HepG2 (cell line): Measurements from ENCODE around the gene STK24. TPM values are rescaled to one million over a fixed set of nuclear protein-coding genes. Genes with fewer than 3 reads are reported as not detected.

Experiments
- ARHGAP35 ChIP-seq: sonication (generic); formaldehyde crosslinking; IDR thresholded peaks from 2 replicates; pipeline ENCODE4 v1.9.0; 2022; ENCODE audit warnings: mild to moderate bottlenecking, inconsistent platforms, moderate library complexity, missing genetic modification reagents, borderline replicate concordance
- ARID2 ChIP-seq: sonication (generic); formaldehyde crosslinking; IDR thresholded peaks from 2 replicates; pipeline ENCODE4 v1.8.1; 2022; ENCODE audit warnings: mild to moderate bottlenecking, missing genetic modification reagents, borderline replicate concordance
- CREBL2 ChIP-seq: sonication (generic); formaldehyde crosslinking; IDR thresholded peaks from 2 replicates; pipeline ENCODE4 v1.8.1; 2023; ENCODE audit warnings: missing genetic modification reagents, mild to moderate bottlenecking, borderline replicate concordance
- HNRNPH1 ChIP-seq: fragments of 200-400 bp; formaldehyde crosslinking; optimal IDR thresholded peaks from 2 replicates; pipeline ENCODE3; 2017; ENCODE audit warnings: mild to moderate bottlenecking, low read depth, low read length
- JDP2 ChIP-seq: sonication (generic); formaldehyde crosslinking; IDR thresholded peaks from 2 replicates; pipeline ENCODE4 v1.8.1; 2022; ENCODE audit warnings: missing genetic modification reagents, borderline replicate concordance
- SIN3B ChIP-seq: fragments of 150-350 bp; IDR thresholded peaks from 2 replicates; pipeline ENCODE4 v1.6.1; 2014; ENCODE audit warnings: low read length
- ZBTB3 ChIP-seq: sonication (generic); formaldehyde crosslinking; IDR thresholded peaks from 2 replicates; pipeline ENCODE4 v1.4.0; 2020; ENCODE audit warnings: low read depth, mild to moderate bottlenecking, moderate library complexity, missing genetic modification reagents, borderline replicate concordance
- ZMAT3 ChIP-seq: sonication (generic); formaldehyde crosslinking; conservative IDR thresholded peaks from 2 replicates; pipeline ENCODE4 v1.7.0; 2021; ENCODE audit warnings: missing genetic modification reagents
- ZNF232 ChIP-seq: sonication (generic); formaldehyde crosslinking; IDR thresholded peaks from 2 replicates; pipeline ENCODE4 v1.4.0; 2020; ENCODE audit warnings: missing genetic modification reagents, borderline replicate concordance
- ZNF251 ChIP-seq: sonication (generic); formaldehyde crosslinking; IDR thresholded peaks from 2 replicates; pipeline ENCODE4 v1.9.0; 2021; ENCODE audit warnings: mild to moderate bottlenecking, missing genetic modification reagents
- ZNF281 ChIP-seq: sonication (generic); formaldehyde crosslinking; IDR thresholded peaks from 2 replicates; pipeline ENCODE4 v1.4.0; 2020; ENCODE audit warnings: missing genetic modification reagents, borderline replicate concordance
- ZNF333 ChIP-seq: sonication (generic); formaldehyde crosslinking; IDR thresholded peaks from 2 replicates; pipeline ENCODE4 v1.4.0; 2020; ENCODE audit warnings: mild to moderate bottlenecking, missing genetic modification reagents, borderline replicate concordance
- ZNF547 ChIP-seq: sonication (generic); formaldehyde crosslinking; IDR thresholded peaks from 2 replicates; pipeline ENCODE4 v1.5.1; 2020; ENCODE audit warnings: mild to moderate bottlenecking, missing genetic modification reagents
- ZNF615 ChIP-seq: sonication (generic); formaldehyde crosslinking; IDR thresholded peaks from 2 replicates; pipeline ENCODE4 v1.5.0; 2020; ENCODE audit warnings: mild to moderate bottlenecking, missing genetic modification reagents, borderline replicate concordance
- ZNF747 ChIP-seq: sonication (generic); formaldehyde crosslinking; IDR thresholded peaks from 2 replicates; pipeline ENCODE4 v1.8.1; 2023; ENCODE audit warnings: missing genetic modification reagents, mild to moderate bottlenecking, borderline replicate concordance
- polyA plus RNA-seq, 8 experiments: library from polyadenylated mRNA; depleted of rRNA in 3 of 8; stranded (reverse) in 7 of 8; unstranded in 1 of 8; fragments of >200 nt; fragmentation: Illumina TruSeq in 4 of 8; extraction: Trizol in 4 of 8; gene quantifications; 2 replicates each; pipeline versions ENCODE4 v1.2.1 to v1.2.3, GENCODE V29; 2011 to 2016; ENCODE audit warnings: low read depth in 4 of 8, missing spikeins in 1 of 8, mixed read lengths in 1 of 8; ENCODE audit not compliant: insufficient read depth in 1 of 8
- total RNA-seq, 5 experiments: library from RNA; depleted of rRNA; stranded (reverse); fragments of >200 nt; fragmentation: Illumina TruSeq; extraction: Trizol; gene quantifications; 2 replicates each; pipeline ENCODE4 v1.2.3, GENCODE V29; 2016; ENCODE audit warnings: low read depth in 1 of 5
- TF ChIP-seq, protein P1 (sequence below): sonication (generic); formaldehyde crosslinking; IDR thresholded peaks from 2 replicates; pipeline ENCODE4 v1.4.0; 2020; ENCODE audit warnings: missing genetic modification reagents
- TF ChIP-seq, protein P2 (sequence below): sonication (generic); formaldehyde crosslinking; IDR thresholded peaks from 2 replicates; pipeline ENCODE4 v1.4.0; 2020; ENCODE audit warnings: mild to moderate bottlenecking, missing genetic modification reagents, borderline replicate concordance

The STK24 gene
- total and polyA plus RNA-seq, 2 of the 13 experiments (the other 11 are each of a cell fraction or from before 2014, with no cell fraction given): 51.3 to 73.0 TPM

DNA sequence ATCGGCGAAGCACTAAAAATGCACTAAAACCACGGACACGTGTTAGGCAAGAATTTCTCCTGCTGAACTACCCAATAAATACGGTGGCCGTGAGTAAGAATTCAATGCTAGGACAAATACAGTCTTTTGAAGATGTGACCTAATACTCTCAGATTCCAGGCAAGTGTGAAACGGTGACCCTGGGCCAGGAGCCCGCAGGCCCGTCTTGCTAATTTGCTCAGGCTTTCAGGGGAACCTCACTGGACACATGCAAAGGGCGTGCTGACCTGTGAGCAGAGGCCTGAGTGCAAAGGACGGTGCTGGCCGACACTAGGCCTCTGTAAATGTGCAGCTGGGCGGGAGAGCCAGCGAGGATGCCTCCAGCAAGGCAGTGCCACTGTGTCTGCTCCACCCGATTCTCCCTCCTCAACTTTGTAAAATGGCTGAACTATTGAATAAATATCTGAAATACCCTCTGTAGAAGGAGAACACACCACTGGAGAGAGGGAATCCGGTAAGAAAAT lies 70.1 kb downstream of the STK24 start (continued):
- TF ChIP-seq ZNF281 (CRISPR knock-in tag) (peak; percentile 84), ZNF615 (CRISPR knock-in tag) (no peak), SIN3B (0 out of 2 replicates have a peak, but pooled peaks have one; percentile 22), ZNF333 (CRISPR knock-in tag) (no peak), ZNF747 (peak; percentile 90; the same call in 1 of the 2 replicates), ZBTB3 (CRISPR knock-in tag) (no peak; the same call in 1 of the 2 replicates), CREBL2 (CRISPR knock-in tag) (peak; percentile 92; the same call in 1 of the 2 replicates), ARHGAP35 (CRISPR knock-in tag) (peak; percentile 94; the same call in 1 of the 2 replicates), ZNF232 (CRISPR knock-in tag) (peak; percentile 98), ZNF251 (CRISPR knock-in tag) (peak; percentile 54; the same call in 1 of the 2 replicates), ZMAT3 (peak; percentile 99), ARID2 (CRISPR knock-in tag) (0 out of 2 replicates have a peak, but pooled peaks have one; percentile 74), JDP2 (CRISPR knock-in tag) (no peak; the same call in 1 of the 2 replicates), ZNF547 (CRISPR knock-in tag) (peak; percentile 95), HNRNPH1 (no peak)
- TF ChIP-seq, protein P1, sequence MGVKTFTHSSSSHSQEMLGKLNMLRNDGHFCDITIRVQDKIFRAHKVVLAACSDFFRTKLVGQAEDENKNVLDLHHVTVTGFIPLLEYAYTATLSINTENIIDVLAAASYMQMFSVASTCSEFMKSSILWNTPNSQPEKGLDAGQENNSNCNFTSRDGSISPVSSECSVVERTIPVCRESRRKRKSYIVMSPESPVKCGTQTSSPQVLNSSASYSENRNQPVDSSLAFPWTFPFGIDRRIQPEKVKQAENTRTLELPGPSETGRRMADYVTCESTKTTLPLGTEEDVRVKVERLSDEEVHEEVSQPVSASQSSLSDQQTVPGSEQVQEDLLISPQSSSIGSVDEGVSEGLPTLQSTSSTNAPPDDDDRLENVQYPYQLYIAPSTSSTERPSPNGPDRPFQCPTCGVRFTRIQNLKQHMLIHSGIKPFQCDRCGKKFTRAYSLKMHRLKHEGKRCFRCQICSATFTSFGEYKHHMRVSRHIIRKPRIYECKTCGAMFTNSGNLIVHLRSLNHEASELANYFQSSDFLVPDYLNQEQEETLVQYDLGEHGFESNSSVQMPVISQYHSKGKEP (CRISPR knock-in tag): no peak
- TF ChIP-seq, protein P2, sequence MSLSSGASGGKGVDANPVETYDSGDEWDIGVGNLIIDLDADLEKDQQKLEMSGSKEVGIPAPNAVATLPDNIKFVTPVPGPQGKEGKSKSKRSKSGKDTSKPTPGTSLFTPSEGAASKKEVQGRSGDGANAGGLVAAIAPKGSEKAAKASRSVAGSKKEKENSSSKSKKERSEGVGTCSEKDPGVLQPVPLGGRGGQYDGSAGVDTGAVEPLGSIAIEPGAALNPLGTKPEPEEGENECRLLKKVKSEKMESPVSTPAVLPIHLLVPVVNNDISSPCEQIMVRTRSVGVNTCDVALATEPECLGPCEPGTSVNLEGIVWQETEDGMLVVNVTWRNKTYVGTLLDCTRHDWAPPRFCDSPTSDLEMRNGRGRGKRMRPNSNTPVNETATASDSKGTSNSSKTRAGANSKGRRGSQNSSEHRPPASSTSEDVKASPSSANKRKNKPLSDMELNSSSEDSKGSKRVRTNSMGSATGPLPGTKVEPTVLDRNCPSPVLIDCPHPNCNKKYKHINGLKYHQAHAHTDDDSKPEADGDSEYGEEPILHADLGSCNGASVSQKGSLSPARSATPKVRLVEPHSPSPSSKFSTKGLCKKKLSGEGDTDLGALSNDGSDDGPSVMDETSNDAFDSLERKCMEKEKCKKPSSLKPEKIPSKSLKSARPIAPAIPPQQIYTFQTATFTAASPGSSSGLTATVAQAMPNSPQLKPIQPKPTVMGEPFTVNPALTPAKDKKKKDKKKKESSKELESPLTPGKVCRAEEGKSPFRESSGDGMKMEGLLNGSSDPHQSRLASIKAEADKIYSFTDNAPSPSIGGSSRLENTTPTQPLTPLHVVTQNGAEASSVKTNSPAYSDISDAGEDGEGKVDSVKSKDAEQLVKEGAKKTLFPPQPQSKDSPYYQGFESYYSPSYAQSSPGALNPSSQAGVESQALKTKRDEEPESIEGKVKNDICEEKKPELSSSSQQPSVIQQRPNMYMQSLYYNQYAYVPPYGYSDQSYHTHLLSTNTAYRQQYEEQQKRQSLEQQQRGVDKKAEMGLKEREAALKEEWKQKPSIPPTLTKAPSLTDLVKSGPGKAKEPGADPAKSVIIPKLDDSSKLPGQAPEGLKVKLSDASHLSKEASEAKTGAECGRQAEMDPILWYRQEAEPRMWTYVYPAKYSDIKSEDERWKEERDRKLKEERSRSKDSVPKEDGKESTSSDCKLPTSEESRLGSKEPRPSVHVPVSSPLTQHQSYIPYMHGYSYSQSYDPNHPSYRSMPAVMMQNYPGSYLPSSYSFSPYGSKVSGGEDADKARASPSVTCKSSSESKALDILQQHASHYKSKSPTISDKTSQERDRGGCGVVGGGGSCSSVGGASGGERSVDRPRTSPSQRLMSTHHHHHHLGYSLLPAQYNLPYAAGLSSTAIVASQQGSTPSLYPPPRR (CRISPR knock-in tag): peak; percentile 96
